Effector memory CD8-positive, alpha-beta T cell (primary cell): Measurements from ENCODE around the gene KLK8.

Experiments
- ATAC-seq: fragments of 150-1000 bp; cut with Tn5 transposase; replicated peaks from 2 replicates; pipeline ENCODE4 v1.10.0; 2021; ENCODE audit warnings: mild to moderate bottlenecking, moderate library complexity
- DNase-seq, 3 experiments: peaks; one replicate each; pipeline ENCODE4 v3.0.0; 2021
- H3K27ac Mint-ChIP-seq, 2 donors: one replicate each; pipeline ENCODE4 v1.8.0; 2022; ENCODE audit warnings: mild to moderate bottlenecking in 2 of 2, mixed read lengths in 2 of 2, moderate library complexity in 2 of 2
- H3K27me3 Mint-ChIP-seq, 2 donors: one replicate each; pipeline ENCODE4 v1.8.0; 2022; ENCODE audit warnings: mixed read lengths in 2 of 2
- H3K36me3 Mint-ChIP-seq: one replicate; pipeline ENCODE4 v1.8.0; 2022; ENCODE audit warnings: mild to moderate bottlenecking, moderate library complexity, mixed read lengths; ENCODE audit not compliant: insufficient read depth
- H3K4me1 Mint-ChIP-seq, 2 donors: one replicate each; pipeline ENCODE4 v1.8.0; 2022; ENCODE audit warnings: low read depth in 2 of 2, mixed read lengths in 2 of 2
- H3K4me3 Mint-ChIP-seq, 2 donors: one replicate each; pipeline ENCODE4 v1.8.0; 2022; ENCODE audit warnings: mild to moderate bottlenecking in 2 of 2, mixed read lengths in 2 of 2, moderate library complexity in 2 of 2
- H3K9me3 Mint-ChIP-seq, 2 donors: one replicate each; pipeline ENCODE4 v1.8.0; 2022; ENCODE audit warnings: mixed read lengths in 2 of 2
- total RNA-seq, 9 experiments: gene quantifications; one replicate each; lab custom pipeline; 2026; lab: John Stamatoyannopoulos, UW

KLK8 gene, protein sequence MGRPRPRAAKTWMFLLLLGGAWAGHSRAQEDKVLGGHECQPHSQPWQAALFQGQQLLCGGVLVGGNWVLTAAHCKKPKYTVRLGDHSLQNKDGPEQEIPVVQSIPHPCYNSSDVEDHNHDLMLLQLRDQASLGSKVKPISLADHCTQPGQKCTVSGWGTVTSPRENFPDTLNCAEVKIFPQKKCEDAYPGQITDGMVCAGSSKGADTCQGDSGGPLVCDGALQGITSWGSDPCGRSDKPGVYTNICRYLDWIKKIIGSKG
- 0 to 0.19 (median 0) reads per million in 9 experiments for total RNA-seq

GRCh38 chr19:51001515-51001914 is at the start of gene KLK8:
Gene KLK8 (minus strand): TSS chr19:51001604. CDS start chr19:51001167, 437 bp downstream.
- no peak for DNase-seq
- no peak within 1 kb of the TSS for H3K27ac Mint-ChIP-seq
- peaks cover 0 to 5% of the 10 kb centered on the region in 2 donors for H3K4me1 Mint-ChIP-seq
- no peak for ATAC-seq
- H3K36me3 Mint-ChIP-seq, result no peaks in the 10 kb centered on the region
- peaks cover 66 to 86% of the 10 kb centered on the region in 2 donors for H3K27me3 Mint-ChIP-seq
- no peaks in the 10 kb centered on the region for H3K9me3 Mint-ChIP-seq
- H3K4me3 Mint-ChIP-seq, result no peak within 1 kb of the TSS

DNA sequence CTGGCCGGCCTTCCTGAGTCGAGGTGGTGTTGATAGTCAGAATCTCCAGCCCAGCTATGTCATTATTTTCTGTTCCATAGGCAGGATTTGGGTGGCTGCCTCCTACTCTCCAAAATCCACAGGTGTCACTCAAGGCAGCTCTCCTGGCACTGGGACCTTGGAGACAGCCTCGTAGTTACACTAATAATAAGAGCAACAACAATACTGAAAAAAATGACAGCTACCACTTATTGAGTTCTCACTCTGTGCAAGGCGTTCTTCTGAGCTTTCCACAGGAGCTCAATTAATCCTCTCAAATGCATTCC is 45.6 kb upstream of the KLK8 start:
- Mint-ChIP-seq H3K9me3 (no peaks in the 10 kb centered on the region), H3K27me3 (peaks cover 20 to 26% of the 10 kb centered on the region in 2 donors), H3K36me3 (no peaks in the 10 kb centered on the region), H3K4me3 (no peak overlapping the region), H3K27ac (no peak overlapping the region), H3K4me1 (no peaks in the 10 kb centered on the region)
- ATAC-seq (no peak), DNase-seq (no peak)

GRCh38 chr19:51044327-51044726 is 42.9 kb upstream of the KLK8 start:
- H3K27me3 Mint-ChIP-seq, result peaks cover 18 to 24% of the 10 kb centered on the region in 2 donors
- ATAC-seq, result no peak
- no peaks in the 10 kb centered on the region for H3K4me1 Mint-ChIP-seq
- no peak for DNase-seq
- H3K36me3 Mint-ChIP-seq, result no peaks in the 10 kb centered on the region
- H3K4me3 Mint-ChIP-seq, result no peak overlapping the region
- no peaks in the 10 kb centered on the region for H3K9me3 Mint-ChIP-seq
- no peak overlapping the region for H3K27ac Mint-ChIP-seq

DNA sequence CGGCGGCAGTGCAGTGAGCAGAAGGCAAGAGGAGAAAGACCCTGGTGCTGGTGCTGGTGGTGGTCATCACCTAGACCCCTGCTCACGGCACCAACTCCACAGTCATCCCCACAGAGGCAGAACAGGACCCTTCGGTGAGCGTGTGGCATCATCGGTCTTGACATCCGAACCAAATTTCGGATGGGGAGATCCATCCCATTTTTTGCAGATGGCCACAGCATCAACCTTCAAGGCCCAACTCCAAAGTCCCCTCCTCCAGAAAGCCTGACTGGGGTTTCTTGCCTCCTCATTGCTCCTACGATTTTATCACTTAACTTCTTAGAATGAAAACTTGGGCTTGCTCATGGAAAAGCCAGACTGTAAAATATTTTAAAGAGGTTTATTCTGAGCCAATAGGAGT is 42.1 kb upstream of the KLK8 start:
- no peaks in the 10 kb centered on the region for H3K9me3 Mint-ChIP-seq
- no peaks in the 10 kb centered on the region for H3K4me1 Mint-ChIP-seq
- peaks cover 11 to 16% of the 10 kb centered on the region in 2 donors for H3K27me3 Mint-ChIP-seq
- no peak overlapping the region for H3K27ac Mint-ChIP-seq
- H3K4me3 Mint-ChIP-seq, result no peak overlapping the region
- DNase-seq (no peak), ATAC-seq (no peak)
- no peaks in the 10 kb centered on the region for H3K36me3 Mint-ChIP-seq

- Mint-ChIP-seq H3K4me1 (no peaks in the 10 kb centered on the region), H3K27me3 (peaks cover 7 to 10% of the 10 kb centered on the region in 2 donors), H3K27ac (no peak overlapping the region), H3K9me3 (no peaks in the 10 kb centered on the region), H3K4me3 (no peak overlapping the region), H3K36me3 (no peaks in the 10 kb centered on the region)
- DNase-seq, result no peak
- no peak for ATAC-seq
These were observed 38.7 kb upstream of the KLK8 start for GRCh38 chr19:51040151-51040550.

- DNase-seq (no peak), ATAC-seq (no peak)
- Mint-ChIP-seq H3K4me1 (no peaks in the 10 kb centered on the region), H3K9me3 (no peaks in the 10 kb centered on the region), H3K27me3 (peaks cover 36 to 38% of the 10 kb centered on the region in 2 donors), H3K4me3 (no peak overlapping the region), H3K36me3 (no peaks in the 10 kb centered on the region), H3K27ac (no peak overlapping the region)
These were observed 35.1 kb upstream of the KLK8 start for GRCh38 chr19:51036519-51036918.

GRCh38 chr19:51034704-51035103 is 33.3 kb upstream of the KLK8 start, which contains the start of gene KLK12:
Gene KLK12 (minus strand): TSS chr19:51035002. CDS start chr19:51034621, 381 bp downstream.
- Mint-ChIP-seq H3K27ac (no peak within 1 kb of the TSS), H3K27me3 (peaks cover 49 to 50% of the 10 kb centered on the region in 2 donors), H3K36me3 (no peaks in the 10 kb centered on the region), H3K4me3 (no peak within 1 kb of the TSS), H3K4me1 (no peaks in the 10 kb centered on the region), H3K9me3 (no peaks in the 10 kb centered on the region)
- no peak for ATAC-seq
- no peak for DNase-seq

DNA sequence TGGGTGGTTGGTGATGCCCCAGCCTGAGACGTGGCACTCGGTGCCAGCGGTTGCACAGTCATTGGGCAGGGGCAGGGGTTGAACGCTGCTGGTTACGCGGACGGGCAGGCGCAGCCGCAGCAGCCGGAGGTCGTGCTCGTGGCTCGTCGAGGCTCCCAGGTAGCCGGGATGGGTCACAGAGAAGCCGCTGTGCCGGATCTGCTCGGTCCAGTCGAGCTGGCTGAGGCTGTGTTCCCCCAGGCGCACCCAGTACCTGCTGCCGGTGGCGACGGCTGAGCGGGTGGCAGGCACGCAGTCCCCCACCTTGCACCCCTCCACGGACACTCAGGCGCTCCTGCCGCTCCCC is 30.4 kb upstream of the KLK8 start:
- no peak overlapping the region for H3K4me3 Mint-ChIP-seq
- no peak overlapping the region for H3K27ac Mint-ChIP-seq
- peaks cover 60 to 65% of the 10 kb centered on the region in 2 donors for H3K27me3 Mint-ChIP-seq
- ATAC-seq, result no peak
- H3K9me3 Mint-ChIP-seq, result no peaks in the 10 kb centered on the region
- H3K4me1 Mint-ChIP-seq, result no peaks in the 10 kb centered on the region
- H3K36me3 Mint-ChIP-seq, result no peaks in the 10 kb centered on the region
- no peak for DNase-seq

- Mint-ChIP-seq H3K4me1 (no peaks in the 10 kb centered on the region), H3K27ac (no peak overlapping the region), H3K9me3 (no peaks in the 10 kb centered on the region), H3K4me3 (no peak overlapping the region), H3K36me3 (no peaks in the 10 kb centered on the region), H3K27me3 (peaks cover 65 to 70% of the 10 kb centered on the region in 2 donors)
- ATAC-seq, result no peak
- DNase-seq, result no peak
These were observed 29.9 kb upstream of the KLK8 start for GRCh38 chr19:51031220-51031879.

GRCh38 chr19:51030631-51031030 is 29.2 kb upstream of the KLK8 start:
- H3K27ac Mint-ChIP-seq, result no peak overlapping the region
- no peaks in the 10 kb centered on the region for H3K4me1 Mint-ChIP-seq
- ATAC-seq (no peak), DNase-seq (no peak)
- H3K27me3 Mint-ChIP-seq, result peaks cover 64 to 75% of the 10 kb centered on the region in 2 donors
- H3K9me3 Mint-ChIP-seq, result no peaks in the 10 kb centered on the region
- no peak overlapping the region for H3K4me3 Mint-ChIP-seq
- no peaks in the 10 kb centered on the region for H3K36me3 Mint-ChIP-seq

GRCh38 chr19:51029718-51030117 is 28.3 kb upstream of the KLK8 start:
- ATAC-seq (no peak), DNase-seq (no peak)
- Mint-ChIP-seq H3K9me3 (no peaks in the 10 kb centered on the region), H3K36me3 (no peaks in the 10 kb centered on the region), H3K27me3 (peaks cover 64 to 75% of the 10 kb centered on the region in 2 donors), H3K4me1 (no peaks in the 10 kb centered on the region), H3K4me3 (no peak overlapping the region), H3K27ac (no peak overlapping the region)

- Mint-ChIP-seq H3K36me3 (no peaks in the 10 kb centered on the region), H3K9me3 (no peaks in the 10 kb centered on the region), H3K4me1 (no peaks in the 10 kb centered on the region), H3K27me3 (peaks cover 65 to 80% of the 10 kb centered on the region in 2 donors), H3K27ac (no peak overlapping the region), H3K4me3 (no peak overlapping the region)
- DNase-seq (no peak), ATAC-seq (no peak)
These were observed 26.5 kb upstream of the KLK8 start for GRCh38 chr19:51027873-51028272.

GRCh38 chr19:51027126-51027806 is 25.9 kb upstream of the KLK8 start:
- Mint-ChIP-seq H3K4me1 (no peaks in the 10 kb centered on the region), H3K27ac (no peak overlapping the region), H3K4me3 (no peak overlapping the region), H3K36me3 (no peaks in the 10 kb centered on the region), H3K27me3 (peaks cover 69 to 82% of the 10 kb centered on the region in 2 donors), H3K9me3 (no peaks in the 10 kb centered on the region)
- DNase-seq (no peak), ATAC-seq (no peak)

GRCh38 chr19:51026554-51026831 is 25.1 kb upstream of the KLK8 start, which contains the start of gene KLK11:
Gene KLK11 (minus strand): TSS chr19:51026616. CDS start chr19:51025631, 985 bp downstream.
- no peak for ATAC-seq
- peaks cover 62 to 77% of the 10 kb centered on the region in 2 donors for H3K27me3 Mint-ChIP-seq

More at GRCh38 chr19:51026554-51026831, 25.1 kb upstream of the KLK8 start, which contains the start of gene KLK11:
- H3K27ac Mint-ChIP-seq, result no peak within 1 kb of the TSS
- H3K9me3 Mint-ChIP-seq, result no peaks in the 10 kb centered on the region
- no peaks in the 10 kb centered on the region for H3K4me1 Mint-ChIP-seq
- H3K36me3 Mint-ChIP-seq, result no peaks in the 10 kb centered on the region
- no peak within 1 kb of the TSS for H3K4me3 Mint-ChIP-seq
- DNase-seq, result no peak
